Measurements from ENCODE around the gene TGM6.

DNA sequence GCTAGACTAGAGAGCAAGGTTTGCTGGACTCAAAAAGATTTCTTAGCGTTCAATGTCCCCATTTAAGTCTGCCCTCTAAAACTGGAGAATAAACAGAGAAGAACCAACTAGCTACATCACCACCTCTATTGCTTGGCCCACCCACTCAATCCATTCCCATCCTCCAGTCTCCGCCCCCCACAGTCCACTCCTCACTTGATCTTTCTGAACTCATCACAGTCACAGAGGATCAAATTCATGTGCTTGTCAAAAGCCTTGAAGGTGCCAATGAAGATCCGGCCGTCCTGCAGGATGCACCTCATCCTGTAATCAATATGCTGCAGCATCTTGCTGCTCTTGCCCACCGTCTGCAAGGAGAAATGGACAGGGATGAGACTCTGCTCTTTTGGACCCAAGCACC is 86.7 kb downstream of the TGM6 start:
- TF ChIP-seq, protein P1, sequence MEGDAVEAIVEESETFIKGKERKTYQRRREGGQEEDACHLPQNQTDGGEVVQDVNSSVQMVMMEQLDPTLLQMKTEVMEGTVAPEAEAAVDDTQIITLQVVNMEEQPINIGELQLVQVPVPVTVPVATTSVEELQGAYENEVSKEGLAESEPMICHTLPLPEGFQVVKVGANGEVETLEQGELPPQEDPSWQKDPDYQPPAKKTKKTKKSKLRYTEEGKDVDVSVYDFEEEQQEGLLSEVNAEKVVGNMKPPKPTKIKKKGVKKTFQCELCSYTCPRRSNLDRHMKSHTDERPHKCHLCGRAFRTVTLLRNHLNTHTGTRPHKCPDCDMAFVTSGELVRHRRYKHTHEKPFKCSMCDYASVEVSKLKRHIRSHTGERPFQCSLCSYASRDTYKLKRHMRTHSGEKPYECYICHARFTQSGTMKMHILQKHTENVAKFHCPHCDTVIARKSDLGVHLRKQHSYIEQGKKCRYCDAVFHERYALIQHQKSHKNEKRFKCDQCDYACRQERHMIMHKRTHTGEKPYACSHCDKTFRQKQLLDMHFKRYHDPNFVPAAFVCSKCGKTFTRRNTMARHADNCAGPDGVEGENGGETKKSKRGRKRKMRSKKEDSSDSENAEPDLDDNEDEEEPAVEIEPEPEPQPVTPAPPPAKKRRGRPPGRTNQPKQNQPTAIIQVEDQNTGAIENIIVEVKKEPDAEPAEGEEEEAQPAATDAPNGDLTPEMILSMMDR (IDR thresholded peaks at IDR 0.05), result no peak
- TF ChIP-seq POLR2A (IDR thresholded peaks at IDR 0.05) (no peak), EP300 (IDR thresholded peaks at IDR 0.05) (no peak)
